GM19043 (cell line): ENCODE results near the gene LRRC17.
"Not testable (repeated sequence)": the region's sequence is repeated elsewhere in the genome, so short reads cannot be mapped to it uniquely, and the experiment has no call there.

Source experiments
- ATAC-seq: cut with Tn5 transposase; IDR thresholded peaks from one replicate; pipeline ENCODE4 v1.9.1; 2021; ENCODE audit warnings: low read depth; ENCODE audit not compliant: unreplicated experiment

The LRRC17 gene

GRCh38 chr7:102942181-102942866 is 29.5 kb downstream of the LRRC17 start:
- no peak for ATAC-seq

GRCh38 chr7:102942868-102943267 is 30.1 kb downstream of the LRRC17 start:
- no peak for ATAC-seq

GRCh38 chr7:102943423-102944169 is 30.8 kb downstream of the LRRC17 start:
- ATAC-seq, result no peak

- no peak for ATAC-seq
These were observed 31.4 kb downstream of the LRRC17 start for GRCh38 chr7:102944241-102944640.

- ATAC-seq, result no peak
These were observed 39.0 kb downstream of the LRRC17 start for GRCh38 chr7:102951839-102952238.

- no peak for ATAC-seq
These were observed 40.6 kb downstream of the LRRC17 start for GRCh38 chr7:102953406-102953805.

- not testable (repeated sequence) for ATAC-seq
These were observed 41.6 kb downstream of the LRRC17 start for GRCh38 chr7:102954359-102954758.

- ATAC-seq, result not testable (repeated sequence)
These were observed 45.2 kb downstream of the LRRC17 start for GRCh38 chr7:102958004-102958403.

GRCh38 chr7:102961993-102962392 is 49.2 kb downstream of the LRRC17 start:
- not testable (repeated sequence) for ATAC-seq

- ATAC-seq, result no peak
These were observed 53.7 kb downstream of the LRRC17 start for GRCh38 chr7:102966465-102966864.

- ATAC-seq, result no peak
These were observed 55.0 kb downstream of the LRRC17 start for GRCh38 chr7:102967798-102968197.

- no peak for ATAC-seq
These were observed 60.4 kb downstream of the LRRC17 start for GRCh38 chr7:102973096-102973802.

- no peak for ATAC-seq
These were observed 61.8 kb downstream of the LRRC17 start for GRCh38 chr7:102974366-102975236.

- ATAC-seq, result no peak
These were observed 63.1 kb downstream of the LRRC17 start for GRCh38 chr7:102975854-102976253.

GRCh38 chr7:102976493-102976892 is 63.7 kb downstream of the LRRC17 start:
- no peak for ATAC-seq

GRCh38 chr7:102977586-102977985 is 64.8 kb downstream of the LRRC17 start:
- not testable (repeated sequence) for ATAC-seq

- ATAC-seq, result no peak
These were observed 65.5 kb downstream of the LRRC17 start for GRCh38 chr7:102978284-102978683.

GRCh38 chr7:102979670-102980069 is 66.9 kb downstream of the LRRC17 start:
- ATAC-seq, result no peak

GRCh38 chr7:102981451-102981850 is 68.7 kb downstream of the LRRC17 start:
- no peak for ATAC-seq

- no peak for ATAC-seq
These were observed 69.4 kb downstream of the LRRC17 start for GRCh38 chr7:102982235-102982634.
